Measurements from ENCODE around the gene LDLR.
"Not testable (repeated sequence)": the region's sequence is repeated elsewhere in the genome, so short reads cannot be mapped to it uniquely, and the experiment has no call there.

LDLR gene

DNA sequence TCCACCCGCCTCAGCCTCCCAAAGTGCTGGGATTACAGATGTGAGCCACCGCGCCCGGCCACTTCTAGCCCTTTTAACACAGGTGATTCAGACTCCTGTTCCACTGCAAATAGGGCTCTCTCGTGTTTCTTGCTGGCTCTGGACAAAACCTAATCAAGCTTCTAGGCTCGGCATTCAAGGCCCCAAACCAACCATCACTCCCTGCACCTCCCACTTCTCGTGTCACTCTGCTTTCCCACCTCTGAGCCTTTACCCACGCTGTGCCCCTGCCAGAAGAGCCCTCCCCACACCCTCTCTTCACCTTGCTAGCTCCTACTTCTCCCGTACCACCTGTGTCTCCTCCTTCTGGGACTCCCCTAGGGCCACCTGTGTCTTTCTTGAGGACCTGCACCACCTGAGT is 88.3 kb downstream of the LDLR start:
- no peak for DNase-seq

DNA sequence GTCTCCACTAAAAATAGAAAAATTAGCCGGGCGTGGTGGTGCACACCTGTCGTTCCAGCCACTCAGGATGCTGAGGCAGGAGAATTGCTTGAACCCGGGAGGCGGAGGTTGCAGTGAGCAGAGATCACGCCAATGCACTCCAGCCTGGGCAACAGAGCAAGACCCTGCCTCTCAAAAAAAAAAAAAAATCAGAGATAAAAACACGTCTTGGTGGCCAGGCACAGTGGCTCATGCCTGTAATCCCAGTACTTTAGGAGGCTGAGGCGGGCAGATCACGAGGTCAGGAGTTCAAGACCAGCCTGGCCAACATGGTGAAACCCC is 89.8 kb downstream of the LDLR start:
- DNase-seq = not testable (repeated sequence)

DNA sequence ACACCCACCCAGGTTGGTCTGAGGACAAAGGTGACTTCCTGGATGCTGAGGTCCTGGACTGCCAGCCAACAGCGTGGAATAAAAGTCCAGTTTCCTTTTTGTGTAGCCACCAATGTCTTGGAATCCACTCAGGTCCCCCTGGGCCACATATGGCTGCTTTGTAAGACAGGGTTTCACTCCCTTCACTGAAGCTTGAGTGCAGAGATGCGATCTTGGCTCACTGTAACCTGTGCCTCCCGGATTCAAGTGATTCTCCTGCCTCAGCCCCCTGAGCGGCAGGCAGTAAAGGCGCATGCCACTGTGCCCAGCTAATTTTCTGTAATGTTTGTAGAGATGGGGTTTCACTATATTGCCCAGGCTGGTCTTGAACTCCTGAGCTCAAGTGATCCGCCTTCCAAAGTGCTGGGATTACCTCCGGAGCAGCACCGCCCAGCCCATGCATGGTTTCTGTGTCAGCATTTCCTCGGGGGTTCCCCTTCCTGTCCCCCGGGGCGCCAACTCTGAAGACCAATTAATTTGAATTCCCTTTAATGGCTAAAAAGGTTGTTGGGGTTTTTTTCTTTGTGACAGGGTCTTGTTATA is 90.5 kb downstream of the LDLR start:
- DNase-seq = no peak

DNA sequence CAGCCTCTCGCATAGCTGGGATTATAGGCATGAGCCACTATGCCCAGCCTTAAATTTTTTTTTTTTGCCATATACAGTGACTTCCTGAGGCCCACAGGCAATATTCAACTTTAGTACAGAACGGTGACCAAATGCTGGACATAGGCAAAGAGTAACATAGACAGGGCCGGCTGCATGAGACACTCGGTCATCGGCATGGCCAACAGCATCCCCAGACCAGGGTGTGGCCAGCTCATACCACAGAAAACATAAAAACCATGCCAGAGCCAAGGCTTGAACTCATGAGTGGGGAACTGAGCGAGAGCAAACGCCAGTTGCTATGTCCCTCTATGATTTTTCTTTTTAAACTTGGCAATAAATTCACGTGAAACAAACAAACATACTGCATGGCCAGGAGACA is 91.1 kb downstream of the LDLR start:
- no peak for DNase-seq

DNA sequence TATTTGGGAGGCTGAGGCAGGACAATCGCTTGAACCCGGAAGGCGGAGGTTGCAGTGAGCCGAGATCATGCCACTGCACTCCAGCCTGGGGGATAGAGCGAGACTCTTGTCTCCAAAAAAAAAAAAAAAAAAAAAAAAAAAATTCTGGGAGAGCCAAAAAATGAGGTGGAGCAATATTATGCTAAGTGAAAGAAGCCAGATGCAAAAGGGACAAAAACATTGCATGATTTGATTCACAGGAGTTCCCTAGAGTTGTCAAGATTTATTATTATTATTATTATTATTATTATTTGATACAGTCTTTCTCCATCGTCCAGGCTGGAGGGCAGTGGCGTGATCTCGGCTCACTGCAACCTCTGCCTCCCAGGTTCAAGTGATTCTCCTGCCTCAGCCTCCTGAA is 91.7 kb downstream of the LDLR start:
- DNase-seq = not testable (repeated sequence)

DNA sequence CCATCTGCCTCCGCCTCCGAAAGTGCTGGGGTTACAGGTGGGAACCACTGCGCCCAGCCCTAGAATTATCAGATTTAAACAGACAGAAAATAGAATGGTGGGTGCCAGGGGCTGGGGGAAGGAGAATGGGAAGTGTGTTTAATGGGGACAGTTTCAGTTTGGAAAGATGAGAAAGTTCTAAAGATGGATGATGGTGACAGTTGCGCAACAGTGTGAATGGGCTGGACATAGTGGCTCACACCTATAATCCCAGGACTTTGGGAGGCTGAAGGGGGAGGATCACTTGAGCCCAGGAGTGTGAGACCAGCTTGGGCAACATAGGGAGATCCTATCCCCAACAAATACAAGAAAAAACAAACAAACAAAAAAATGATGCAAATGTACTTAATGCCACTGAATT is 92.2 kb downstream of the LDLR start:
- no peak for DNase-seq
